Measurements from ENCODE around the gene CCL24. TPM values are rescaled to one million over a fixed set of nuclear protein-coding genes. Genes with fewer than 3 reads are reported as not detected.

CCL24 gene
- total and polyA plus RNA-seq, 10 of the 15 experiments (the other 5 are each of a cell fraction or from before 2014, with no cell fraction given): not detected

DNA sequence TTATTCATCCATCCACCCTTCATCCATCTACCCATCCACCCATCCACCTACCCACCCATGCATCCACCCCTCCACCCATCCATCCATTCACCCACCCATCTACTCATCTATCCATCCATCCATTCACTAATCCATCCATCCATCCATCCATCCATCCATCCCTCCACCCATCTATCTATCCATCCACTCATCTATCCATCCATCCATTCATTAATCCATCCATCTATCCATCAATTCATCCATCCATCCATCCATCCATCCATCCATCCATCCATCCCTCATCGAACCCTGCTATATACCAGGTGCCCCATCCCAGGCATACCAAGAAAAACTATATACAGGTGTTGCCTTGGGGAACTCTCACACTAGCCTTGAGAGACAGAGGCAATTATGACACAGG is 7.1 kb upstream of the CCL24 start (continued):
- TF ChIP-seq PRDM15 (CRISPR knock-in tag; IDR thresholded peaks at IDR 0.05): no peak
- TF ChIP-seq SUPT20H (IDR thresholded peaks at IDR 0.05; ENCODE audit: borderline replicate concordance, control insufficient read depth, low read depth, low read length): no peak
- TF ChIP-seq CTCF (IDR thresholded peaks at IDR 0.05 in 2 of 3, conservative IDR thresholded peaks at IDR 0.05 in 1 of 3; ENCODE audit: control insufficient read depth in 2 of 3, extremely low read depth in 1 of 3, insufficient read depth in 1 of 3, low read depth in 3 of 3, low read length in 3 of 3): no peak
- no peak for TF ChIP-seq SREBF1 (IDR thresholded peaks at IDR 0.05; ENCODE audit: low read length)

GRCh38 chr7:75819711-75820110 is 6.1 kb upstream of the CCL24 start:
- no peak for FAIRE-seq
- TF ChIP-seq IRF4 (IDR thresholded peaks at IDR 0.05; ENCODE audit: low read depth, low read length) (no peak), POLR2AphosphoS2 (IDR thresholded peaks at IDR 0.05; ENCODE audit: low read depth, low read length) (no peak), ZNF217 (IDR thresholded peaks at IDR 0.05) (no peak), ESRRA (IDR thresholded peaks at IDR 0.05; ENCODE audit: low read length) (no peak), POLR2AphosphoS5 (IDR thresholded peaks at IDR 0.05; ENCODE audit: low read length) (no peak), CBFB (IDR thresholded peaks at IDR 0.05; ENCODE audit: low read depth) (no peak), KLF5 (IDR thresholded peaks at IDR 0.05; ENCODE audit: partially characterized antibody) (no peak)
- TF ChIP-seq, protein P1, sequence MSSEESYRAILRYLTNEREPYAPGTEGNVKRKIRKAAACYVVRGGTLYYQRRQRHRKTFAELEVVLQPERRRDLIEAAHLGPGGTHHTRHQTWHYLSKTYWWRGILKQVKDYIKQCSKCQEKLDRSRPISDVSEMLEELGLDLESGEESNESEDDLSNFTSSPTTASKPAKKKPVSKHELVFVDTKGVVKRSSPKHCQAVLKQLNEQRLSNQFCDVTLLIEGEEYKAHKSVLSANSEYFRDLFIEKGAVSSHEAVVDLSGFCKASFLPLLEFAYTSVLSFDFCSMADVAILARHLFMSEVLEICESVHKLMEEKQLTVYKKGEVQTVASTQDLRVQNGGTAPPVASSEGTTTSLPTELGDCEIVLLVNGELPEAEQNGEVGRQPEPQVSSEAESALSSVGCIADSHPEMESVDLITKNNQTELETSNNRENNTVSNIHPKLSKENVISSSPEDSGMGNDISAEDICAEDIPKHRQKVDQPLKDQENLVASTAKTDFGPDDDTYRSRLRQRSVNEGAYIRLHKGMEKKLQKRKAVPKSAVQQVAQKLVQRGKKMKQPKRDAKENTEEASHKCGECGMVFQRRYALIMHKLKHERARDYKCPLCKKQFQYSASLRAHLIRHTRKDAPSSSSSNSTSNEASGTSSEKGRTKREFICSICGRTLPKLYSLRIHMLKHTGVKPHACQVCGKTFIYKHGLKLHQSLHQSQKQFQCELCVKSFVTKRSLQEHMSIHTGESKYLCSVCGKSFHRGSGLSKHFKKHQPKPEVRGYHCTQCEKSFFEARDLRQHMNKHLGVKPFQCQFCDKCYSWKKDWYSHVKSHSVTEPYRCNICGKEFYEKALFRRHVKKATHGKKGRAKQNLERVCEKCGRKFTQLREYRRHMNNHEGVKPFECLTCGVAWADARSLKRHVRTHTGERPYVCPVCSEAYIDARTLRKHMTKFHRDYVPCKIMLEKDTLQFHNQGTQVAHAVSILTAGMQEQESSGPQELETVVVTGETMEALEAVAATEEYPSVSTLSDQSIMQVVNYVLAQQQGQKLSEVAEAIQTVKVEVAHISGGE (CRISPR knock-in tag; IDR thresholded peaks at IDR 0.05): no peak

More at GRCh38 chr7:75819711-75820110, 6.1 kb upstream of the CCL24 start:
- Histone ChIP-seq H2AFZ (ENCODE audit: control insufficient read depth, low read depth, low read length) (no peak overlapping the region), H4K20me1 (ENCODE audit: control insufficient read depth, insufficient read depth) (no peaks in the 10 kb centered on the region), H3K27ac (ENCODE audit: control insufficient read depth, insufficient read depth) (no peak overlapping the region), H3K4me2 (ENCODE audit: control insufficient read depth, insufficient read depth) (no peak overlapping the region), H3K4me3 (no peak overlapping the region), H3K9me3 (replicated peaks; ENCODE audit: control insufficient read depth, insufficient read depth, low read length) (no peaks in the 10 kb centered on the region), H3K79me2 (ENCODE audit: control insufficient read depth, insufficient read depth, low read length) (no peaks in the 10 kb centered on the region), H3K4me1 (ENCODE audit: control insufficient read depth, insufficient read depth, low read length) (no peaks in the 10 kb centered on the region), H3K36me3 (ENCODE audit: control insufficient read depth in 2 of 2, insufficient read depth in 2 of 2, low read length in 1 of 2) (no peaks in the 10 kb centered on the region), H3K9ac (ENCODE audit: control insufficient read depth, insufficient read depth, low read length) (no peak overlapping the region), H3K27me3 (replicated peaks in 1 of 2; ENCODE audit: control insufficient read depth in 2 of 2, insufficient read depth in 2 of 2, low read length in 1 of 2) (no peaks in the 10 kb centered on the region; a peak in 1 of 4 replicates)
- intact Hi-C loops (cut with micrococcal nuclease; ENCODE audit: unreplicated experiment): no loop called here
- POLR2A ChIA-PET: interaction anchor here (0.6 kb wide), 1 partner anchor 379 kb away, joined by 3 read pairs; no protein-coding TSS in a partner anchor
- SMC1A ChIA-PET (ENCODE audit: uncharacterized antibody, unreplicated experiment): no interaction called here
- RAD21 ChIA-PET (ENCODE audit: unreplicated experiment): no interaction called here
- CTCF ChIA-PET: no interaction called here
- in situ Hi-C loops (cut with MboI): no loop called here
- 43% methylated on average over 2 of the region's 2 CpGs for WGBS (ENCODE audit: insufficient coverage, insufficient replicate concordance, low lambda C conversion rate, missing lambda C conversion rate)
- DNase-seq (ENCODE audit: low read depth, low spot score) (no peak), ATAC-seq (no peak)
- BruUV-seq (replicated peaks): no TSS peak

Data from GM12878 (cell line).